ENCODE measurements around the gene H2BK1.
A peak's percentile ranks its signal among the peaks of the same experiment; 100 is the strongest.

Gene H2BK1

DNA sequence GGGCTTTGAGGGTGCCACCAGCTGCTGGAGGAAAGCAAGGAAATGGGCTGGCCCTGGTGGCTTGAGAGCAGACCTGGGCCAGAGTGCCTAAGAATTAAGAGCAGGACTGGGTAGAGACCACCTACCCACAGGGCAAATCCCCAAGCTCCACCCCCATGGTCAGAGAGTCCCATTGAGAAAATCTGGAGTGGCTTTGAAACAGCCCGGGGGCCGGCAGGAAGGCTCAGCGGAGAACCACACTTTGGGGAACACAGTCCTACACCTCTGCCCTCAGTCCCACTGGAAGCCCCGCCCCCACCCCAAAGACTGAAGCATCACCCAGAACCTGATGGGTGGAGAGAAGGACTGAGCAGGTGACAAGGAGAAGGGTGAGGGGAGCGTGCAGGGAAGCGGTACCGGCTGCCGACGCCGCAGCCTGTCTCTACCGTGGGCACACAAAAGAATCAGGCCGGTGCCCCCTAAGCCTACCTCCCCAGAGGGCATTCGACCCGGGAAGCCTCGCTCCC, 34.6 kb upstream of the H2BK1 start:
- DNase-seq = no peak

DNA sequence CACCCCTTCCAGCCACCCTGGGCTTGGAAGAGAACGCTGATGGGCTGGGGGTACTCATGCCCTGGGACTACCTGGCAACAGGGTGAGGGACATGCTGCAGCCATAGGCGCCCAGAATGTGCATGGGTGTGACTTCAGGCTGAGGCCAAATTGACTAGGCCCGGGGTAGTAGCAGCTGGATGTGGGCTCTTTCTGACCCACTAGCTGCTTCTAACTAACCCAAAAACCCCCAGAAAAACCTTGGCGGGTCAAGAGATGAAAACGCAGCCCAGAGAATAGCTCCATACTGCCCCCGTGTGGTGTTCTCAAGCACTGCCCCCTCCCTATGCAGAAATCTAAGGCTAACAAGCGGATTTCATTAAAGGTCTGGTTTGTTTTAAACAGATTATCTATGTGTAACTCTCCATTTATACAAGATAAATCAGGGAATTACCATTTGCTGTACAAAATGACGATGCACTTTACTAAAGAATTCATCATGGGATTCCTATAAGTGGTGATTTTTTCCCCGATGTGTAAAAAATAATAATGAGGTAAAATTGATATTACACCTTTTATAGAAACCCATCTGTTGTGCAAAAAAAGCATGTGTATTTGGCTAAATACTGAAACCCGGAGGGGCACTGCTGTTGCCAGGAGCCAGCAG, 34.0 kb upstream of the H2BK1 start:
- peak; percentile 38 to 63 for DNase-seq

DNA sequence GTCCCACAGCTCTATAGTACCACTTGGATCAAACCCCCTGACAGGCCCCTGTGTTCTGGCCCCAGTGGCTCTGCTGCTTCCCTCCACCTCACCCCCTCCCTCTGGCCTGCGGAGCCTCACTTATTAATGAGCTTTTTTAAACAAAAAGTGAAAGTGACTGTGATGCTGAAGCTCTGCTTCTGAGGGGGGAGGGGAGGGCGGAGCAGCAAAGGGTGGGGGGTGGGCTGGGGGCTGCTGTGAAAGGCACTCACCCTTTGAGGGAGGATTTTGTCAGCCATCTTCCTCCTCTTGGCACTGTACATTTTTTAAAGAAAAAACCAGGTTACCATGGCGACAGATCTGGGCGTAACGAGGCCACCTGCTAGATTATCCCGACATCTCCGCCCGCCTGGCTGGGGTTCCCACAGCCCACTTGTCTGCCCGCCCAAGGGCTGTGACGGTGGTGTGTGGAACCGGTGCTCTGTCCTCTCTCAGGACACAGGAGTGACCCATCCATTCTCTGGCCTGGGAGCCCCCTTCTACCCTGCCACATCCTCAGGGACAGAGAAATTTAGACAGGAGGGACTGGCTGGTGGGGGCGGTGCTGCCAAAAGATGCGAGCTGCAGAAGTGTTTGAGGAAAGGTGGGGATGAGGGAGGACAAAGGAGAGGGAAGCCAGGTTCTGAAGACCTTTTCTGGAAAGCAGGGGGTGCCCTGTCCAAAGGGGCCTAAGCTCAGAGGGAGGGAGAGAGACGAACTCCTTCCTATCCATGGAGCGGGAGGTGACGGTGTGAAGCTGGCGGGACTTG, 33.3 kb upstream of the H2BK1 start:
- DNase-seq = peak; percentile 24 to 39

DNA sequence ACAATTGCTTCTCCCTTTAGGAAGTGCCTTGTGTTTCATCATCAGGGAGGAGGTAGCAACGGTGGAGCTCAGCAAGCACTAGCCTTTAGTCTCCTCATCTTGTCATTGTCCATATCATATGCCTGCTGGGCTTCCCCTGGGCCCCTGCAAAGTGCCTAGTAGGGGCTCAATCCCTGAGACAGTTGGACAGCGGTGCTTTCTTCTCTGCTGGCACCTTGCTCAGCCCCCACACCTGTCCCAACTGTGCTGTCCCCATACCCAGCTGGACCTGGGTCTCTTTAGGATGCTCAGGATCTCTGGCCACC, 32.7 kb upstream of the H2BK1 start:
- DNase-seq = no peak

DNA sequence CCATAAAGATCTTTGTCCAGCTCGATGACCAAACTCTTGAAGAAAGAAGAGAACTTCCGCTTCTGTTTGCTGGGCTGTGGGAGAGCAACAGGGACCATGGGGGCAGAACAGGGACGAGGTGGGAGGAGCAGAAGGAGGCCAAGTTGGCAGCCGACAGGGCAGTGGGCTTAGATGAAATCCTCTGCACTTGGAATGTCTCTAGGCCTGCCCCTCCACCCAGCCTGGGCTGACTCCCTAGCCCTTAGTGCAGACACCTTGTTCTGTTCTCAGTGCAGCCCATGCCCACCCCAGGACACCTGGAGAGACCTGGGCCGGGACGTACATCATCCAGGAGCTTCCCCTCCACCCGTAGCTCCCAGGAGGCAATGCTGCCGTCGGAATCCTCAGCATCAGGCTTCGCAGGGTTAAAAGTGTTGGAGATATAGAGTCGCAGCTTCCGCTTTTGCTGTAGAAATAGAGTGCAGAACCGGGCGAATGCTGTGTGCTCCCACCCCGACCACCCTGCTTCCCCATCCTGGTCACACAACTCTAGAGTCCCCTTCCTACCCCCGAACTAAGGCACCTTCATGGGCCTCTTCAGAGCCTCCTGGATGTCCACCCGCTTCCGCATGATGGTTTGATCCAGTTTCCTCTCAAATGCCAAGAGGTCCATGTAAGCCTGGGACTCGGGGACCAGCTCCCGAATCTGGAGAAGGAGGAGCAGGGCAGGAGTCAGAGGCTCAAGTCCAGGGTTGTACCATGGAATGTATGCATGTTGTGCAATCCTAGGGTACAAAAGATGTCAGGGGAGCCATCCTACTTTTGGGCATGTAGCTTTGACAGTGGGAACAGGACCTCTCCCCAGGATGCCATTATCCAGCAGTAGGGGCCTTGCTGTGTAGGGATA, 32.1 kb upstream of the H2BK1 start:
- DNase-seq = no peak

DNA sequence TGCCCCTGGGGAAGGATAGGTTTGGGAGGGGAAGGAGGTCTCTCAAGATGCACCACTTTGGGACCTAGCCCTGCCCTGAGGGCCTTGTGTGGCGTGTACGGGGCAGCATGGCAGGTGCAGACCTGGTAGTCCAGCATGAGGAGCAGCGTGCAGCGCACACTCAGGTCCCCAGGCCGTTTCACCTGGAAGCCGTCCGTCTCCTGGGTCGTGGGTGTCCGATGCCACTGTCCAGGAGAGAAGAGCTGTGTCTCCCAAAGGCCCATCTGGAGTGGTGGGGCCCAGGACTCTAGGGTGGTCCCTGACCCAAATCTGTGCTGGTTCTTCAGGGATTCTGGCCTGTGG, 31.4 kb upstream of the H2BK1 start:
- no peak for DNase-seq

DNA sequence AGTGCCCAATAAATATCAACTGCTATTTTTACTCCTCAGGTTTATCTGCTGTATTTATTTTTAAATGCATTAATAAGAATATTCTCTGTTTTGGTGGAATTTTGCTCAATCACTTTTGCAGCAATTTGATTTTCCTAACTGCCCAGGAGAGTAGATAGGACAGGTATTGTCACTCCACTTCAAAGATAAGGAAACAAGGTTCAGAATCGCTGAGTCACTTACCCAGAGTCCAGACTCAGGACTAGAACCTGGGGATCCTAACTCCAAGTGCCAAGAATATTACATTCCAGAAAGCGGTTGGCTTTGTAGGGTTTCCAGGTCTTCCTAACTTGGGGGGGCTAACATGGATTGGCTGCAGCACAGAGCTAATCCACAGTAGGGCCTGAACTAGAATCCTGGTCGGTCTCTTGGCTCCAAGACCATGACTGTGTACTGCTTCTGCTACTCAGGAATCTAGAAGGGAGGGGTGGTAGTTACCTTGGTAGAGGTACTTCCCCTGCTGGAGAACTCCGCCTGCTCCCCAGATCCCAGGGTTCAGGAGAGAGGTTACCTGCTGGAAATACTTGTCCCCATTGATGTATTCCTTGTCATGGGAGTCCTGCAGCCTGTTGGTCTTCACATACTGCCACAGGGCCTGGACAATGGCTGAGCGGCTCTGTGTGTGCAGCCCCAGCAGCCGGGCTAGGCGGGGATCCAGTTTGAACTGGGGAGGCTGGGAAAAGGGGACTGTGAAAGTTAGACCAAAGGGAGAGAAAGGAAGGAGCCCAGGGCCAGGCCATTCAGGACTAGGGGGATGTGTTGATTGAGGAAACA, 30.9 kb upstream of the H2BK1 start:
- no peak for DNase-seq

DNA sequence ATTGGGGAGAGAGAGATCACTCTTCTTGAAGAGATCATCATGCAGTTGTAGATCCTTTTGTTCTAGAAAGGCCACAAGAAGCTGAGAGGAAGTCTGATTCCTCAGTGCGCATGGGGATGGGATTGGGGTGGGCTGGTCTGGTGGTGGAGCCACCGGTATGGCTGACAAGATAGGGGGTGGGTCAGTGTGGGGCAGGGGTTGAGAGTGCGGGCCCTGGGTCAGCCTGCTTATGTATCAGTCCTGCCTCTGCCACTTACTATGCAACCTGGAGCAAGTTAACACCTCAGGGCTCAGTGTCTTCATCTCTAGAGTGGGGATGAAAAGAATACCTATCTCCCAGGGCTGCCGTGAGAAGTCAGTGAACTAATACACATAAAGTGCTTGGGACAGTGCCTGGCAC, 30.2 kb upstream of the H2BK1 start:
- DNase-seq = no peak

DNA sequence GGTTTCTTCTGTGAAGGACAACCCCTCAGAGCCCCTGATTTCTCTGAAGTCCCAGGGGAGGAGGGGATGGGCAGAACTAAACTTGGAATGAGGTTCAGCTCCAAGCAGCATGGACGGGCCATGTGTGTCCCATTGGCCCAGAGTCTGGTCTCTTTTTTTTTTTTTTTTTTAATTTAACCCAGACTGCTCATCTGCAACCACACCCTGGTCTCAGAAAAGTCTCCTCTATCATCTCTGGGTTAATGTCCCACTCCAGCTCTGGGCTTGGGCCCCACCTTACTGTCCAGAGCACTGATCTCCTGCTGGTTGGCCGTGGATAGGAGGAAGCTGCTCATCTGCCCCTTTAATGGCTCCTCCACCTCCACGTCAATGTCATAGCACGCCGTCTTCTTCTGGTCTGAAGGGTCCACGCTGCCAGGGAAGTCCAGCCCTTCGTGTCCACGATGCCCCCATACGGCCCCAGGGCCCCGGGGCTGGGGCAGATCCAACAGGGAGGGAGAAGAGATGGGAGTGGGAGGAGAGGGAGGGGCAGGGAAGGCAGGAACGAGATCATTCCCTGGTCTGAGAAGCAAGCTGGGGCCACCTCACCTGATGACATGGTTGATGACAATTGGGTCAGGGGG, 29.7 kb upstream of the H2BK1 start:
- DNase-seq = no peak

DNA sequence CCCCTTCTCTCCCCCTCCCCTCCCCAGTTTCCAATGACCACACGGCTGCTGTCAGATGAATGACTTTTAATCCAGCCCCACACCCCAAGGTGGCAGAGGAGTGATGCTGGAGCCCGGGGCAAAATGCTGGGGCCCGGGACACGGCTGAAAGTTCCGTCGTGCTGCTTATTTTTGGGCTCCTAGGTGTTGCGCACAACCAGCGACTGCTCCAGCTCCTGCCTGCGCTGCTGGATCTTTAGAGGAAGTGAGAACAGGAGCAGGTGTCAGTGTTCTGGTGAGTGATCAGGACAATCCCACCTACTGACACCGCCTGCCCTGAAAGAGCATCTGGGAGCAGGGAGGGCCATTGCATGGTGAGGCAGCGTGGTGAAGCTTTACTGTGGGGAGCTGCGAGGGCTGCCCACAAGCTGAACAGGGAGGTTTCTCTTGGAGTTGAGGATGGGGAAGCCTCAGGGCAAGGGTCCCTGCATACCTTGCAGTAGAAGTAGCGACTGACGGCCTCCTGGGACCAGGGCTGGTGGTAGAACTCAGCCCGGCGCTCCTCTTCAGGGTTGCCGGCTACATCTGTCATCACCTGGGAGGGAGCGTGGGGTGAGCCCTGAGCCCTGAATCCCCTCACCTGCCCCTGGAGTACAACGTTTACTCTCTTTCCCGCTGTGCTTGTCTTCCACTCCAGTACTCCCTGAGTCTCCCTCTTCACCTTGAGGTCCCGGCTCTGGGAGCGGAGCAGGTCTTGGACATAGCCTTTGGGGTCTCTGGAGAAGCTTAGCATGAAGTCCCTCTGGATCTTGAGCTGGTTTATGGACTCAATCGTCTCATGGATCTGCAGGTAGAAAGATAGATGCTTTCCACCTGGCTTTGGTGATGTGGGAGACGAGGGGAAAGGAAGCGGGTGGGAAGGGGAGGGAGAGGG, 28.9 kb upstream of the H2BK1 start:
- DNase-seq = no peak

DNA sequence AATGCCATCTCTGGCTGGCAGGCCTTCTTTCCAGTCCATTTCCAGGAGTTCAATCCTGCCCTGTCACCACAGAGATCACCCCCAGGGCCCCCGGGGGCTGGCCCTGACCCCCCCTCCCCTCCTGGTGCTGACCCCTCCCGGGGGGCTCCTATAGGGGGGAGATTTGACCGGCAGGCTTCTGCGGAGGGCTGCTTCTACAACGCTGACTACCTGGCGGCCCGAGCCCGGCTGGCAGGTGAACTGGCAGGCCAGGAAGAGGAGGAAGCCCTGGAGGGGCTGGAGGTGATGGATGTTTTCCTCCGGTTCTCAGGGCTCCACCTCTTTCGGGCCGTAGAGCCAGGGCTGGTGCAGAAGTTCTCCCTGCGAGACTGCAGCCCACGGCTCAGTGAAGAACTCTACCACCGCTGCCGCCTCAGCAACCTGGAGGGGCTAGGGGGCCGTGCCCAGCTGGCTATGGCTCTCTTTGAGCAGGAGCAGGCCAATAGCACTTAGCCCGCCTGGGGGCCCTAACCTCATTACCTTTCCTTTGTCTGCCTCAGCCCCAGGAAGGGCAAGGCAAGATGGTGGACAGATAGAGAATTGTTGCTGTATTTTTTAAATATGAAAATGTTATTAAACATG, 28.0 kb upstream of the H2BK1 start:
- DNase-seq = no peak

DNA sequence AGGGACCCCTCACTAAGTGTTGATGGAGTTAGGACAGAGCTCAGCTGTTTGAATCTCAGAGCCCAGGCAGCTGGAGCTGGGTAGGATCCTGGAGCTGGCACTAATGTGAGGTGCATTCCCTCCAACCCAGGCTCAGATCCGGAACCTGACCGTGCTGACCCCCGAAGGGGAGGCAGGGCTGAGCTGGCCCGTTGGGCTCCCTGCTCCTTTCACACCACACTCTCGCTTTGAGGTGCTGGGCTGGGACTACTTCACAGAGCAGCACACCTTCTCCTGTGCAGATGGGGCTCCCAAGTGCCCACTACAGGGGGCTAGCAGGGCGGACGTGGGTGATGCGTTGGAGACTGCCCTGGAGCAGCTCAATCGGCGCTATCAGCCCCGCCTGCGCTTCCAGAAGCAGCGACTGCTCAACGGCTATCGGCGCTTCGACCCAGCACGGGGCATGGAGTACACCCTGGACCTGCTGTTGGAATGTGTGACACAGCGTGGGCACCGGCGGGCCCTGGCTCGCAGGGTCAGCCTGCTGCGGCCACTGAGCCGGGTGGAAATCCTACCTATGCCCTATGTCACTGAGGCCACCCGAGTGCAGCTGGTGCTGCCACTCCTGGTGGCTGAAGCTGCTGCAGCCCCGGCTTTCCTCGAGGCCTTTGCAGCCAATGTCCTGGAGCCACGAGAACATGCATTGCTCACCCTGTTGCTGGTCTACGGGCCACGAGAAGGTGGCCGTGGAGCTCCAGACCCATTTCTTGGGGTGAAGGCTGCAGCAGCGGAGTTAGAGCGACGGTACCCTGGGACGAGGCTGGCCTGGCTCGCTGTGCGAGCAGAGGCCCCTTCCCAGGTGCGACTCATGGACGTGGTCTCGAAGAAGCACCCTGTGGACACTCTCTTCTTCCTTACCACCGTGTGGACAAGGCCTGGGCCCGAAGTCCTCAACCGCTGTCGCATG, 27.2 kb upstream of the H2BK1 start:
- no peak for DNase-seq

DNA sequence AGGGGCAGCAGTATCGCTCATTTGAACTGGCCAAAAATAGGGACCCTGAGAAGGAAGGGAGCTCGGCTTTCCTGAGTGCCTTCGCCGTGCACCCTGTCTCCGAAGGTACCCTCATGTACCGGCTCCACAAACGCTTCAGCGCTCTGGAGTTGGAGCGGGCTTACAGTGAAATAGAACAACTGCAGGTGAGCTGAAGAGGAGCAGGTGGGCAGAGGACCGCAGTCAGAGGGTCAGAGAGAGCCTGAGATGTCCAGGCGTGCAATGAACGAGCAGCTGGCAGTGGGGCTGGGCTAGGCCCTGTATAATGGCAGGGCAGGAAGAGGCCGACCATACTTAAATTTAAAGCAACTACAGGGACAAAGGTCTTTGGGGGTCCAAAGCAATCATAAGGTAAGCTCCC, 26.1 kb upstream of the H2BK1 start:
- DNase-seq = no peak

DNA sequence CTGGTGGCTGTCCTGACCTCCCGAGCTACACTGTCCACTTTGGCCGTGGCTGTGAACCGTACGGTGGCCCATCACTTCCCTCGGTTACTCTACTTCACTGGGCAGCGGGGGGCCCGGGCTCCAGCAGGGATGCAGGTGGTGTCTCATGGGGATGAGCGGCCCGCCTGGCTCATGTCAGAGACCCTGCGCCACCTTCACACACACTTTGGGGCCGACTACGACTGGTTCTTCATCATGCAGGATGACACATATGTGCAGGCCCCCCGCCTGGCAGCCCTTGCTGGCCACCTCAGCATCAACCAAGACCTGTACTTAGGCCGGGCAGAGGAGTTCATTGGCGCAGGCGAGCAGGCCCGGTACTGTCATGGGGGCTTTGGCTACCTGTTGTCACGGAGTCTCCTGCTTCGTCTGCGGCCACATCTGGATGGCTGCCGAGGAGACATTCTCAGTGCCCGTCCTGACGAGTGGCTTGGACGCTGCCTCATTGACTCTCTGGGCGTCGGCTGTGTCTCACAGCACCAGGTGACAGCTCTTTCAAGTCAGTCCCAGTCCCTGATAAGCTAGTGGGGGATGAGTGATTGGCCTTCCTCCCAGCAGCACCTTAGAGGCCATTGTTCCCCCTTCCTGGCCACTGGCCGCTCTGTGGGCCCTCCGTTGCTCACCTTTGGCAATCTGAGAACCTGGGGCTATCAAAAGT, 25.0 kb upstream of the H2BK1 start:
- DNase-seq = no peak

DNA sequence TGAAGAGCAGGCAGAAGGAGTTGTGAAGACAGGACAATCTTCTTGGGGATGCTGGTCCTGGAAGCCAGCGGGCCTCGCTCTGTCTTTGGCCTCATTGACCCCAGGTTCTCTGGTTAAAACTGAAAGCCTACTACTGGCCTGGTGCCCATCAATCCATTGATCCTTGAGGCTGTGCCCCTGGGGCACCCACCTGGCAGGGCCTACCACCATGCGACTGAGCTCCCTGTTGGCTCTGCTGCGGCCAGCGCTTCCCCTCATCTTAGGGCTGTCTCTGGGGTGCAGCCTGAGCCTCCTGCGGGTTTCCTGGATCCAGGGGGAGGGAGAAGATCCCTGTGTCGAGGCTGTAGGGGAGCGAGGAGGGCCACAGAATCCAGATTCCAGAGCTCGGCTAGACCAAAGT, 23.5 kb upstream of the H2BK1 start:
- DNase-seq = no peak

DNA sequence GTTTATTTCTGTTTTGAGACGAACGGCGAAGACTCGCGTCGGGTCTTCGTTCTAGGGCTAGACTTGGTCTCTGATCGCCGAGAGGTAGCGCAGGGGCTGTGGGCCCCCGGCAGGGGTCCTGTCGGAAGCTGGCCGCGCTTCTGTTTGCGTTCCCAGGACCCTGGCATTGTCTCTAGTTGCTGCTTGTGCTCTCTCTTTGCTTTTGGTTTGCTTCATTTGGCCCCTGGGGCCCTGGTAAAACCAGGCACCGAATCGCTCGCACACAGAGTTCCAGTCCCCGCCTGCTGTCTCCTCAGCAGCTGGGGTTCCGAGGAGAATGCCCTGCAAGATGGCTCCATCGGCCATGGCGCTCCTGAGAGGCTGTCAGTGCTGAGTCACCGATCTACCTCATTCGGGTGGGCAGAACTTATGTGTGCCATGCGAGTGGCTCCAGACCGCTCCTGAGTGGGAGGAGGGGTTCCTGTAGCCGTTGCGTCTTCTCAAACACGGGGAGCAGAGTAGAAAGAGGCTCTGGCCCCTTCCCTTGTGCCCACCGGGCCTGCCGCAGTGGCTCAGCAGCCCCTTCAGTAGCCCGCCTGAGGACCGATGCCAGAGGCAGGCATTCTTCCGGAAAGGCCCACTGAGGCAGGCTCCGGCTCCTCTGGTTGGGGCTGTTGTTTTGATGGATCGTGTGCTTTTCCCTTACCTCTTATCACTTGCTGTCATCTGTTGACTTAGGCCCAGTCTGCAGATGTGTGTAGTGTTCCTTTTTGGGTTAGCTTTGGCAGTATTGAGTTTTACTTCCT, 22.8 kb upstream of the H2BK1 start:
- peak; percentile 74 to 80 for DNase-seq

DNA sequence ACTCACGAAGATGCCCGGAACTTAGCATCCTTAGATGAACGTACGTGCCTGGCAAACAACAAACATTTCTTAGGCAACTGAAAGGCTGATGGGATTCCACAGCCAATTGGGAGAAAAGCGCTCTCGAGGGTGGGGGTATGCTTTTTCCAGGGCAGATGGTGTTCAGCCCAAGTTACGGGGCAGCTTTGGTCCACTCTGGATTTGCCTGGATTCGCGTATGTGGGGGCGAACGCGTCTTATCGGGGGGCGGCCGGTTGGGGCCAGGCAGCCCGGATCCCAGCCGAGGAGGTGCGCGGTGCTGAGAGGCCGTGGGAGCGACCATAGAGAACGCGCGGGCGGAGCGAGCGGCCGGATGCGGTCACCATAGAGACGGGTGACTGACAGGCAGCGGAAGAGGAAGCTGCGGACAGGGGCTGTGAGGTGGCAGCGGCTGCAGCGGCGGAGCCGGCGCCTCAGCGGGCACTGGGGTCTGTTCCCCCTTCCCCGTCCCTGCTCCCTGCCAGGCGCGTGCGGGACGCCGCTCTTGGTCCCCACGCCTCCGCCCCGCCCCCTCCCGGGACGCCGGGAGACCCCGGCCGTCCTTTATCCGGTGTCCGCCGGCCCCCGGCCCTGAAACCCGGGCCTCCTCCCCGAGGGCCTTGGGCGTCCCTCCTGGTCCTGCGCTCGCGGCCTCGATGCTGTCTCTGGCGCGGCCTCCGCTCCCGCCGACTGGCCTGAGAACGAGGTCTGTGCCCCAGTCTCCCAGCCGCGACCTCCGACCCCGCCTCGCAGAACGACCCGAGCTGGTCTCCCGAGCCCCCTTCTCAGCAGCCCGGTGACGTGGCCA, 22.0 kb upstream of the H2BK1 start, which contains the start of gene CHPF2:
CHPF2 (plus strand) TSS at position 393 of the 826 bp plus-strand sequence. CDS start 1,529 bp downstream, outside the sequence.
- DNase-seq = peak; percentile 87
